Neural progenitor cell (in vitro differentiated cells): Measurements from ENCODE around the gene ARHGAP15.

Source experiments
- EZH2 ChIP-seq: fragments of 200-600 bp; sonication (generic); IDR thresholded peaks from 2 replicates; pipeline ENCODE4 v1.6.1; 2017; ENCODE audit warnings: antibody characterized with exemption, mild to moderate bottlenecking, moderate library complexity
- TF ChIP-seq, protein P1 (sequence below): fragments of 200-600 bp; sonication (generic); IDR thresholded peaks from 2 replicates; pipeline ENCODE4 v1.5.1; 2017; ENCODE audit warnings: antibody characterized with exemption, mild to moderate bottlenecking

DNA sequence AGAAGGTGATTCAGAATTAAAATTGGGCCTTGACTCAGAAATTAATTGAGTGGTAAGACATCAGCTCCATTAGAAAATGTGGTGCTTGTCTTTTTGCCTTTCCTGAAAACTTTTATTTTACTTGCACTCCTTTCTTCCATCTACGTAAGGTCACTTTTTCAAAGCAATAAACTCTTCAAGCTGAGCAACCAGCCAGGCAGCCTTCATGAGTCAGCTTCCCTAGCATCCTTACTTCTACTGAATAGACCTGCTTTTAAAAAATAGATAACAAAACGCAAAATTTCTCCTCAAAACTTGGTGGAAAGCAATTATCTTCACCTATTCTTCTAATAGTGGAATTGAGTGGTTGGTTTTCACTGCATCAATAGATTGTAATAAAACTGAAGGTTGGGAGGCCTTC is 504.2 kb downstream of the ARHGAP15 start:
- no peak for TF ChIP-seq EZH2
- TF ChIP-seq, protein P1, sequence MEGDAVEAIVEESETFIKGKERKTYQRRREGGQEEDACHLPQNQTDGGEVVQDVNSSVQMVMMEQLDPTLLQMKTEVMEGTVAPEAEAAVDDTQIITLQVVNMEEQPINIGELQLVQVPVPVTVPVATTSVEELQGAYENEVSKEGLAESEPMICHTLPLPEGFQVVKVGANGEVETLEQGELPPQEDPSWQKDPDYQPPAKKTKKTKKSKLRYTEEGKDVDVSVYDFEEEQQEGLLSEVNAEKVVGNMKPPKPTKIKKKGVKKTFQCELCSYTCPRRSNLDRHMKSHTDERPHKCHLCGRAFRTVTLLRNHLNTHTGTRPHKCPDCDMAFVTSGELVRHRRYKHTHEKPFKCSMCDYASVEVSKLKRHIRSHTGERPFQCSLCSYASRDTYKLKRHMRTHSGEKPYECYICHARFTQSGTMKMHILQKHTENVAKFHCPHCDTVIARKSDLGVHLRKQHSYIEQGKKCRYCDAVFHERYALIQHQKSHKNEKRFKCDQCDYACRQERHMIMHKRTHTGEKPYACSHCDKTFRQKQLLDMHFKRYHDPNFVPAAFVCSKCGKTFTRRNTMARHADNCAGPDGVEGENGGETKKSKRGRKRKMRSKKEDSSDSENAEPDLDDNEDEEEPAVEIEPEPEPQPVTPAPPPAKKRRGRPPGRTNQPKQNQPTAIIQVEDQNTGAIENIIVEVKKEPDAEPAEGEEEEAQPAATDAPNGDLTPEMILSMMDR = no peak
